Loucy (cell line): ENCODE results near the gene CNIH1.

Experiments used
- EZH2phosphoT487 ChIP-seq: fragments of 200-600 bp; IDR thresholded peaks from 2 replicates; pipeline ENCODE4 v1.6.1; 2018; ENCODE audit warnings: antibody characterized with exemption, mild to moderate bottlenecking, moderate library complexity, borderline replicate concordance
- TF ChIP-seq, protein P1 (sequence below): fragments of 200-600 bp; sonication (generic); conservative IDR thresholded peaks from 2 replicates; pipeline ENCODE4 v1.5.1; 2014; ENCODE audit warnings: mild to moderate bottlenecking, antibody characterized with exemption, low read length

DNA sequence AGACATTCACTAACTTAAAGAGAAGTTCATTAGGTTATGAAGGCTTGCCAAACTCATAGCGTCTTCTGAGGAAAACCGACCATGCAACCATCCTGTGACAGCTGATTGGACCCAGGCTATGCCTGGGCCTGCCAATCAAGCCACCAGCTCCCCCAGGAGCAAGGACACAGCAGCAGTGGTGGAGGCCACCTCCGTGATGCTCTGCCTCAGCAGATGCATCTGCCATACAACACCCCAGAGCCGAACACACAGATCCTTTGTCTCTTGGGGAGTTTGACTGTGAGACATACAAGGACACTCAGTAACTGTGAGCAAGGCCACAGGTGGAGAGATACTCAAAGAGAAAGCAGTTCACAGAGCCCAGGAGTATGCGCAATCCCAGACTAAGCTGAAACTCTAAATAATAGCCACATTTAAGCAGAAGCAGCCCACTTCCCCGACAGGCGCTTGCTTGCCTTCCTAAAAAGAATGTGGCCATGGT is 10.0 kb upstream of the CNIH1 start:
- TF ChIP-seq, protein P1, sequence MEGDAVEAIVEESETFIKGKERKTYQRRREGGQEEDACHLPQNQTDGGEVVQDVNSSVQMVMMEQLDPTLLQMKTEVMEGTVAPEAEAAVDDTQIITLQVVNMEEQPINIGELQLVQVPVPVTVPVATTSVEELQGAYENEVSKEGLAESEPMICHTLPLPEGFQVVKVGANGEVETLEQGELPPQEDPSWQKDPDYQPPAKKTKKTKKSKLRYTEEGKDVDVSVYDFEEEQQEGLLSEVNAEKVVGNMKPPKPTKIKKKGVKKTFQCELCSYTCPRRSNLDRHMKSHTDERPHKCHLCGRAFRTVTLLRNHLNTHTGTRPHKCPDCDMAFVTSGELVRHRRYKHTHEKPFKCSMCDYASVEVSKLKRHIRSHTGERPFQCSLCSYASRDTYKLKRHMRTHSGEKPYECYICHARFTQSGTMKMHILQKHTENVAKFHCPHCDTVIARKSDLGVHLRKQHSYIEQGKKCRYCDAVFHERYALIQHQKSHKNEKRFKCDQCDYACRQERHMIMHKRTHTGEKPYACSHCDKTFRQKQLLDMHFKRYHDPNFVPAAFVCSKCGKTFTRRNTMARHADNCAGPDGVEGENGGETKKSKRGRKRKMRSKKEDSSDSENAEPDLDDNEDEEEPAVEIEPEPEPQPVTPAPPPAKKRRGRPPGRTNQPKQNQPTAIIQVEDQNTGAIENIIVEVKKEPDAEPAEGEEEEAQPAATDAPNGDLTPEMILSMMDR: no peak
- TF ChIP-seq EZH2phosphoT487: no peak
